HG03460 (cell line): ENCODE results near the gene CD180.
A peak's percentile ranks its signal among the peaks of the same experiment; 100 is the strongest.

Experiments
- ATAC-seq: cut with Tn5 transposase; IDR thresholded peaks from one replicate; pipeline ENCODE4 v1.9.1; 2021; ENCODE audit not compliant: unreplicated experiment

Gene CD180

GRCh38 chr5:67214036-67214435 lies 17.4 kb upstream of the CD180 start:
- ATAC-seq: no peak

DNA sequence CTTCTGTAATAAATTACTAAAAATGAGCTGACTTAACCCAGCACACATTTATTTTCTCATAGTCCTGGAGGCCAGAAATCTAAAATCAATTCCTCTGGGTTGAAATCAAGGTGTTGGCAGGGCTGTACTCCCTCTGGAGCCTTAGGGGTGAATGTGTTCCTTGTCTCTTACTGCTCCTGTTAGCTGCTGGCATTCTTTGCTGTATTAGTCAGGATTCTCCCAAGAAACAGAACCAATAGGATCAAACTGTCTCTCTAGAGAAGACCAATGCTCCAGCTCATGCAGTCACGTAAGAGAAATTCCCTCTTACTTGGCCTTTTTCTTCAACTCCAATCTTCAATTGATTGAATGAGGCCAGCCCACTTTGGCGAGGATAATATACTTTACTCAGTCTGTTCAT lies 15.3 kb upstream of the CD180 start:
- ATAC-seq: no peak

- no peak for ATAC-seq
These were observed 12.7 kb upstream of the CD180 start for GRCh38 chr5:67209141-67209771.

DNA sequence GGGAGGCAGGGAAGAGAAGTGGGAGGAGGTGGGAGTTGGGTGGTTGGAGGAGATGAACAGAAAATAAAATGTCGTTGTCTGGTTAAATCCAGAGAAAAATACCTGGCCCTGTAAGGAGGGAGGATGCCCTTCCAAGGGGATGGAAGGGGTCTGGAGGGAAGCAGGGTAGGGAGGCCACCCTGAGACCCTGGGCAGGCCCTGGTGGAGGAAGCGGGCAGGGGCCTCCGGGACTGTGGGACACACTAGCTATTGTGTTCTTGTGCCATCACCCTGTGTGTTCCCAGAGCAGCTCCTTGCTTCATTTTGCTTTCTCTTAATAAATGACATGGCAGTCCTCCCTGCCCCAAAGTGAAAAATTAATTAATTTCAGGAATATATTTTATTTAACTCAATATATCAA lies 11.8 kb upstream of the CD180 start:
- ATAC-seq: no peak

DNA sequence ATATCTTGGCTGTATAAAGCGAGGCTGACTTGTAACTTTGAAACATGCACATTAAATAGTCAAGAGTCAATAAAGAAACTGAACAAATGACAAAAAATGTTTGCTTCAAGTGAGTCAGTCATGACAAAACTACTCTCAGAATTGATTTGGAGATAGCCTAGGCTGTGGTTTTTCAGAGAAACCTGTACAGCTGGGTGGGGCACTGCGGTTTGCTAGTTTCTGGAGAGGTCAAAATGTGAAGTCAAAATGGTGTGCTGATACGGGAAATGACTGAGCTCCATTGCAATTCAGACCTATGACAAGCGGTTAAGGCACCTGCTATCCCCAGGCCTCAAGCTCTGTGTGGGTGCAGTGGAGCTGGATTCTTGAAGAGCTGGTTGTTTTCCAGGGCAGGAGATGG lies 10.3 kb upstream of the CD180 start:
- ATAC-seq: peak; percentile 83

DNA sequence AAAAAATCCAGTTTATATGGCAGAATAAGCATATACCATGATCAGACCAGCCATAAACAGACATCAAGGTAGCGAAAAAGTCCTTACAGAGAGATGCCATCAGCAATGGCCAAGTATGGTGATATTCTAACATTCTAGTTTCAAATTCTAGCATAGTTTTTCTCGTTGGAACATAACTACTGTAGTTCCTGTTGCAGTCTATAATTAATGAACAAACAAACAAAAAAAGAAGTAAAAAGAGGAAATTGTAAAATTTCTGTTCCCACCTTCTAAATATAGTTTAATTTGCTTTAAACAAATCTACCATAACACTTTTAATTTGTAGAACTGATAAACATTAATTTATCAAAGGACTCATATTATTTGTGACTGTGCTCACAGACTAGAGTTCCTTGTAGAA lies 9.9 kb upstream of the CD180 start:
- peak; percentile 24 for ATAC-seq

GRCh38 chr5:67205981-67206380 lies 9.4 kb upstream of the CD180 start:
- ATAC-seq: no peak

- ATAC-seq: no peak
These were observed 8.2 kb upstream of the CD180 start for GRCh38 chr5:67204821-67205220.

DNA sequence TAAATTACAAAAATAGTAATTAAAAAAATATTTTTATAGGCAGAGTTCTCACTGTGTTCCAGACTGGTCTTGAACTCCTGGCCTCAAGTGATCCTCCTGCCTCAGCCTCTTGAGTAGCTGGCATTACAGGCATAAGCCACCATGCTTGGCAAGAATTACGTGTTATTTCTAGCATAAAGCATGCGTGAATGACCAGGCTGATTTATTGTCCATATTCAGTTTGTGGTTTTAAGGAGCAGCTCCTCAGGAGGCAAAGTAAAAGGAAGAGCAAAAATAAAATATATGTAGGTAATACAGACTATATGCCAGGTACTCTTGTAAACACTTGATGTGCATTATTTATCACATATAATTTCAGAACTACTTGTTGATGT lies 7.1 kb upstream of the CD180 start:
- no peak for ATAC-seq

GRCh38 chr5:67202828-67203227 lies 6.2 kb upstream of the CD180 start:
- no peak for ATAC-seq

DNA sequence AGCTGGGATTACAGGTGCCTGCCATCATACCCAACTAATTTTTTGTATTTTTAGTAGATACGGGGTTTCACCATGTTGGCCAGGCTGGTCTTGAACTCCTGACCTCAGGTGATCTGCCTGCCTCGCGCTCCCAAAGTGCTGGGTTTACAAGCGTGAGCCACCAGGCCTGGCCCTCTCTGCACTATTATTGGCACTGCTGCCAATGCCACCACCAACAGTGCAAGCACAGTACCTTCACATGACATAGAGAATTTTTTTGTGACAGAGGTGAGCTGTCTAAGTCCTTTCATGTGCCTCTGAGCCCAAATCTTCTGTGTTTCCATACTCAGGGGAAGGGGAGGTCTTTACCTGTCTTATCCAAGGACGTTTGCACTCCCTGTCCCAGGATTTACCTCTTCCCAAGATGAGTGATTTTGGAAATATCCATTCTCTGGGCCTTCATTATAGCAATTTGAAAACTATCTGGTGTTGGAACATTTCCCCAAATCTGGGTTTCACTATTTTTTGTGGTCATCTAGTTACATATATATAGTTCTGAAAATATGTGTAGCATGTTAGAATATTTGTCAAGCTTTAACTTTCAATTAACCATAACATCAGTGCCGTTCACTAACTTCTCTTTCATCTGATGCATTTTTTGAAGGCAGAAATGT lies 5.4 kb upstream of the CD180 start:
- ATAC-seq: peak; percentile 24

DNA sequence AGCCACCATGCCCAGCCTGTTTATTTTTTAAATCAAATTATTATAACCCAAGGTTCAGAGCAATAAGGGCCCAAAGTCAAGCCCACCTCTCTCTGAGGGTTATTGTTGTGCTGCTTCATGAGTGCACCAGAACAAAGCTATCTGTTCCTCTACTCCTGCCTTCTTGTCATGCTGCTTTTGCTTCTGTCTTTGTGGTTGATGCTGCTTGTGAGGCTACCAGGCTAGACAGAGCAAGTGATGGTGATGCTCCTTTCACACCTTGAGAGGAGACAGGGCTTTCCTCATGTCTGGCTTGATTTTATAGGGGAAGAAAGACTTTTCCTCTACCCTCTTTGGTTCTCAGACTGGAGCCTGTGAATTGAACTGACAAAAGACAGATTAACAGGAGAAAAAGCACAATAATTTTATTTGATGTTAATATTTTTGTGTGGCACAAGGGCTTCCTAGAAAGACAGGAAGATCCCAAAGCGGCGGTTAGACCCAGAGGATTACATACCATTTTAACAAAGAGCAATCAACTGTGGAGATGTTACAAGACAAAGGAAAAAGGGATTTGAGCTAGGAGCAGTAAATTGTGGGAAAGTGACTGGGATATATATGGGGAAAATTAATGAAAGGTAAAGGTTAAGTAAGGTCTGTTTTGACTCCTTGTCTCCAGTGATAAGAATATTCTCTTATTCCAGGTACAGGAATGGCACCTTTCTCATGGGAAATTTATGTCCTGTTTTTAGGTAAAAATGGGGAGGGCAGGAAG lies 4.4 kb upstream of the CD180 start:
- ATAC-seq: no peak

DNA sequence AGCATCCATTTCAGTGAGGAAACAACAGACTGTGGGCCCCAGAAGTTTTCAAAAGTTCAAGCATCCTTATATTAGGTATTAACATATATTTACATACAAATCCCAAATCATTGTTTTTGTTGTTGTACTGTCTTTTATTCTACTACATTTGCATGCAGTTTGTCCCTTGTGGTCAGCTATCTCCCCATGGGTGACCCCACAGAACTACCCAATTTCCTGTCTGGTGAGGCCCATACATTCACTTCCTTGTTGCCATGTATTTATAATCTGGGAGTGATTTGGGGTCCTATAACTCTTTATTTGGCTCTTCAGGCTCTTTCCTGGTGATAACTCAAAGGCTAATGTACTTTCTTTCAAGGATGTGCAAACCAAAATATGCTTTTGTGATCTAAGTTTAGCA lies 3.3 kb upstream of the CD180 start:
- no peak for ATAC-seq

DNA sequence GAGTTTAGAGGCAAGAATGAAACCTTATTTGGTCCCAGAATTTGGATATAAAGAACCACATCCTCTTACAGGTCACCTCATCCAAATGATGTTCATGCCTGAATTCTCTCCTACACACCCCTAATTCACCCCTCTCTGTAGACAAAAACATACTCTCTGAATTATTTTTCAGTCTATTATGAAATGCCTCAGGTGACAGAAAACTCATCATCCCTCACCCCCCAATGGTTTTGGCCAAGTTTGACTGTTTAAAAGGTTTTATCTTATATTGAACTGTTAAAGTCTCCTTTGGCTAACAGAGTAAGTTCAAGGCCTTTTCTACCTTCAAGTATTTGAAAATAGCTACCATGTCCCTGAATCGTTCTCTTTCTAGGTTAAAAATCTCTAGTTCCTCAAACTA lies 2.3 kb upstream of the CD180 start:
- ATAC-seq: no peak

DNA sequence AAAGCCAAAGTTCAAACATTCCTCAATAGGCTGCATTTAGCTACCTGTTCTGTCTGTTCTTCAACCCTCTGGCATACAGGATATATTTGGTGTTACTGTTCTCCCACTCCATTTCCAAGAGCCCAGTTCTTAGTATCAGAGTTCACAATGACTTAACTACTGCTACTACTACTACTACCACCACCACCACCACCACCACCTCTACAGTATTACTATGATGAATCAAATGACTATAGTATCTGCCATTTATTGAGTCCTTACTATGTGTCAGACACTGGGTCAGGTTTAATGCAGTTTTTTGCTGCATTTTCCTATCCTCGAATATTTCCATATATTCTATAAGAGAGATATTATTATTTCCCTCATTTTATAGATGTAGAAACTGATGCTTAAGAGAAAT lies 937 bp upstream of the CD180 start:
- ATAC-seq: no peak

DNA sequence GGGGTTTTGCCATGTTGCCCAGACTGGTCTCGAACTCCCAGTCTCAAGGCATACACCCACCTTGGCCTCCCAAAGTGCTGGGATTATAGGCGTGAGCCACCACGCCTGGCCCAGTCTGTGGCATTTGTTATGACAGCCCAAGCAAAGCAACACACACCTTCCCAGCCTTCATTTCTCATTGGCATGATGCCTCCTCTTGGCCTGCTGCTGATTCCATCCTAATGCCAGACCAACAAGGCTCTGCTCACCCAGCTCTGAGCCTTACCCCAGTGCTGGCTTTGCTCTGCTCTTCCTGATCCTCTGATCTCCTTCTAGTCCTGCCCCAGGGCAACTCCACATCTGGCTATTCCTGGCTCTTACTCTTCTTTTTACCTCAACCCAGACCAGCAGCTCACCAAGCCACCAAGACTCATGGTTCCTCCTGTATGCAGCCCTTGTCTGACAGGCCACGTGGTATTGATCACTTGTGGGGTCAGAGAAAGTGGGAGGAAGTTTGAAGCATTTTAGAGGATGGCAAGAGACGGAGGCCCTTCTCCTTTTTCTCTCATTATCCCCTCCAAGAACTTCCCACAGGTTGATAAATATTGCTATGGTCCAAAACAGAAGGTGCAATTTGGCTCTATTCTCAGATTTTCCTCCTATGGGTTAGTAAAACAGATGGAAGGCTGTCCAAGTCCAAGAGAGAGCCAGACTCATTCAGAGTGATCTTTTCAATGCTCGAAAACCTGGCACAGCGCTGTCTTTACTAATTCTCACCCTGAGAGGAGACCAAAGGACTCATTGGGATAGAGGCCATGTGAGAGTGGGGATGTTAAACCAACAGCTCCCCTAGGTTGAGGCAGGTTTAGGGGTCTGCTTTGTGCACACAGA lies 958 bp downstream of the CD180 start:
- ATAC-seq: no peak

GRCh38 chr5:67194166-67194565 lies 2.4 kb downstream of the CD180 start:
- ATAC-seq: no peak

DNA sequence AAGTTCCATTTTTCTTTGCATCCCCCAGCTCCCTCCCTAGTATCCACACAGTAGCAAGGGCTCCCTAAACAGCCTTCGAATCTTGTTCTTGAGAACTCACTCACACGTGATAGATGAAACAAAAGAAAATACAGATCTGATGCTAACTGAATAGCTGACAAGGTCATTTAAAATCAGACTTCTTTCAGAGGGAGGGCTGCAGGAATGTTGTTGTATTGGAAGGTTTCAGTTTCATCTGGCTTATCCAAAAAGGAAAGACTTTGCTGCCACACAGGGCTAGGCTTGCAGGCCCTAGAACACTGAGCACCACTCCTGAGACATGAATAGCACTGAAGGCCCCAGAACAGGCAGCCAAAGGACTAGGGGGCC lies 3.2 kb downstream of the CD180 start:
- no peak for ATAC-seq

DNA sequence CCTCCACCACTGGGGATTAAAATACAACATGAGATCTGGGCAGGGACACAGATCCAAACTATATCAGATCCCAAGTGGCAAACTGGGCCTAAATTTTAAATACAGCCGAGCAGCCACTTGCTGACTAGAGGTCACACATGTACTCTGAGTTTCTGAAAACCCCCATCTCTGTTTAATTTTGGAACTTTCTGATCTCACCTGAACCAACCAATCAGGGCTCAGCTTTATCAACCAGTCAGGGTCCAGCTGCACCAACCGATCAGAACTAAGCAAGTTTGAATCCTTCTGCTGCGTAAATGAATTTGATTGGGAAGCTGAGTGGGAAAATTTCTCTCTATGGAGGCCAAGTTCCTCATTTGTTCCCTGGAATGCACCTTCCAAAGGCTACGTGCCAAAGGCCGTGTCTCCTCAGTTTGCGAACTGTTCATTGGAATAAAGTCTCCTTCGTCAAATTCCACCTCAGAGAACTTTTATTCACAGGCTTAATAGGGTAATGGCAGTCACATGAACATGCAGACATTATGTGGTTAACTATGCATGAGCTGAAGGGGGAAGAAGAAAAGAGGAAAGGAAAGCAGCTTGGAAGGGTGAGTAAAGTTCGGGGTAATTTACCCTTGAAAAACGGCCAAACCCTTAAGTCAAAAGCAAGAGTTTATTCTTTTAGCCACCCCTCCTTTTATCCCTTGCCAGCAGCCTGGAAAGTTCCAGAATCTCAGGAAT lies 3.7 kb downstream of the CD180 start:
- no peak for ATAC-seq

DNA sequence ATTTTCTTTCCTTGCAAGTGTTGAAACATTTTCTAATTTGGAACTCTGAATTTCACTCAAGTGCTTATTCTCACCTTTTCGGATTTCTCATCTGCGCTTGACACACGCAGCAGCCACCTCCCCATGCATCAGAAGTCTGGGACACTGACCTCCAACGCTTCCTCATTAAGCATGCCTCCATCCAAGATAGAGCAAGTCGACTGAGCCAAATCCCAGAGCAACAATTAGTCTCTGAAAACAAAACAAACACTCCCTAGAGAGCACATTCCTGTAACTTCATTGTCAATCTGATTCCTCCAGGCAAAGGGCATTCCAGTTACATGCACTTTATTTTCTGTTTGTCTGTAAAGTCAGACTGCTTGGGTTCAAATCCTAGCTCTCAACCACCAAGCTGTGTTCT lies 5.7 kb downstream of the CD180 start:
- ATAC-seq: no peak

DNA sequence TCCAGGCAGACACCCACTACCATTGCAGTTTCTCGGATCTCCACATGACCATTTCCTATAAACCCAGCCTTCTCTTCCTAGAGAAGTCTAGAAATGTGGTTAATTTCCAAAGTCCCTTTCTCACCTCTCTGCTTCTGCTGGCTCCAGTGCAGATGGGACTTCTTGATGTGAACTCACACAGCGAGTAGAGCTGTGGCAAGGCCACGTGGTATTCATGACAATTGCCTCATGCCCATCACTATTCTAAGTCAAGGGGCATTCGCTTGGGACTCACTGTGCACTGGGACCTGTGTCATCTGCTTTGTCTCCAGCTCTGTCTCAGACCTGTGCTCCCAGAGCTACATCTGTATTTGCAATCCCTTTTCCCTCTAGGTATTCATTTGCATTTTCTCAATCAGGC lies 6.2 kb downstream of the CD180 start:
- no peak for ATAC-seq
